Stomach (tissue), 9 donors: ENCODE results near the gene SND1. TPM values are rescaled to one million over a fixed set of nuclear protein-coding genes. Genes with fewer than 3 reads are reported as not detected.

ENCODE experiments used
- DNase-seq, 2 donors: peaks; one replicate each; pipeline versions ENCODE4 v3.0.0 to v3.0.0-alpha.2; 2013 to 2019
- H3K27ac ChIP-seq, 5 donors: fragments of 200-600 bp in 4 of 5; sonication (generic) in 4 of 5; one replicate each; pipeline ENCODE4 v1.5.1; 2013 to 2019; ENCODE audit warnings: mild to moderate bottlenecking in 1 of 5, moderate library complexity in 1 of 5
- H3K27me3 ChIP-seq, 3 donors: fragments of 200-600 bp; sonication (generic); one replicate each; pipeline ENCODE4 v1.5.1; 2017 to 2019; ENCODE audit warnings: mixed run types in 1 of 3
- H3K36me3 ChIP-seq, 4 donors: fragments of 200-600 bp; sonication (generic); 1 replicate in 3 of 4; 2 replicates in 1 of 4; pipeline ENCODE4 v1.5.1; 2016 to 2019
- H3K4me1 ChIP-seq, 4 donors: fragments of 200-600 bp; sonication (generic); one replicate each; pipeline ENCODE4 v1.5.1; 2016 to 2019
- H3K4me3 ChIP-seq, 4 donors: fragments of 200-600 bp; sonication (generic) in 3 of 4; one replicate each; pipeline ENCODE4 v1.5.1; 2016 to 2019; ENCODE audit warnings: mild to moderate bottlenecking in 1 of 4
- H3K9me3 ChIP-seq, 4 donors: fragments of 200-600 bp; sonication (generic); one replicate each; pipeline ENCODE4 v1.5.1; 2016 to 2019
- EP300 ChIP-seq: sonication (generic); formaldehyde crosslinking; IDR thresholded peaks from one replicate; pipeline ENCODE4 v1.6.1; 2017; ENCODE audit warnings: antibody characterized with exemption
- POLR2A ChIP-seq, 4 donors: fragments of 450-650 bp; IDR thresholded peaks; one replicate each; pipeline ENCODE4 v1.6.1; 2016; ENCODE audit warnings: antibody characterized with exemption in 4 of 4, control low read depth in 2 of 4, mild to moderate bottlenecking in 1 of 4, moderate library complexity in 1 of 4
- POLR2AphosphoS5 ChIP-seq, 3 donors: sonication (generic); formaldehyde crosslinking; IDR thresholded peaks; one replicate each; pipeline ENCODE4 v1.6.1; 2016; ENCODE audit warnings: antibody characterized with exemption in 3 of 3
- WGBS, 5 donors: extraction: QIAGEN DNeasy Blood & Tissue Kit in 3 of 5; methylation state at CpG; one replicate each; pipeline versions ENCODE4 v1.1.5 to v1.1.7; 2013 to 2018; 5-methylcytosine and 5-hydroxymethylcytosine counted together
- intact Hi-C: fragments of 100-400 bp; cut with DNase I; formaldehyde crosslinking; loops from one replicate; pipeline ENCODE4 v1.15.1; 2023; ENCODE audit warnings: low total_unique reads
- polyA plus RNA-seq, 3 donors: library from polyadenylated mRNA; stranded (reverse); fragments of 200-250 nt; gene quantifications; one replicate each; pipeline ENCODE4 v1.2.3, GENCODE V29; 2013
- total RNA-seq, 5 donors: library from RNA; depleted of rRNA; stranded (reverse); fragments of >200 nt; gene quantifications; one replicate each; pipeline versions ENCODE4 v1.1.0 to v1.2.3, GENCODE V29; 2014 to 2016
- TF ChIP-seq, protein P1 (sequence below), 7 experiments: fragments of 450-650 bp in 4 of 7; fragments of 200-600 bp in 3 of 7; sonication (generic) in 3 of 7; IDR thresholded peaks; one replicate each; pipeline ENCODE4 v1.5.1; 2016 to 2019; ENCODE audit warnings: antibody characterized with exemption in 7 of 7, control low read depth in 2 of 7, mild to moderate bottlenecking in 1 of 7
- donor health status: healthy with polysubstance abuse.
- donor health status: Bipolar disorder and iron deficiency.
- donor health status: healthy.

The SND1 gene
- total and polyA plus RNA-seq, 8 donors: 63.3 to 799 (median 126) TPM

- DNase-seq: no peak
- Histone ChIP-seq H3K27me3 (no peaks in the 10 kb centered on the region), H3K27ac (no peak overlapping the region), H3K9me3 (no peaks in the 10 kb centered on the region), H3K36me3 (peaks cover 5 to 11% (median 9%) of the 10 kb centered on the region in 4 donors), H3K4me3 (no peak overlapping the region), H3K4me1 (peaks cover 0 to 26% (median 18%) of the 10 kb centered on the region in 4 donors)
- intact Hi-C loops: no loop called here
- TF ChIP-seq EP300: no peak
- no peak for TF ChIP-seq POLR2AphosphoS5 (IDR thresholded peaks at IDR 0.05)
- TF ChIP-seq, protein P1, sequence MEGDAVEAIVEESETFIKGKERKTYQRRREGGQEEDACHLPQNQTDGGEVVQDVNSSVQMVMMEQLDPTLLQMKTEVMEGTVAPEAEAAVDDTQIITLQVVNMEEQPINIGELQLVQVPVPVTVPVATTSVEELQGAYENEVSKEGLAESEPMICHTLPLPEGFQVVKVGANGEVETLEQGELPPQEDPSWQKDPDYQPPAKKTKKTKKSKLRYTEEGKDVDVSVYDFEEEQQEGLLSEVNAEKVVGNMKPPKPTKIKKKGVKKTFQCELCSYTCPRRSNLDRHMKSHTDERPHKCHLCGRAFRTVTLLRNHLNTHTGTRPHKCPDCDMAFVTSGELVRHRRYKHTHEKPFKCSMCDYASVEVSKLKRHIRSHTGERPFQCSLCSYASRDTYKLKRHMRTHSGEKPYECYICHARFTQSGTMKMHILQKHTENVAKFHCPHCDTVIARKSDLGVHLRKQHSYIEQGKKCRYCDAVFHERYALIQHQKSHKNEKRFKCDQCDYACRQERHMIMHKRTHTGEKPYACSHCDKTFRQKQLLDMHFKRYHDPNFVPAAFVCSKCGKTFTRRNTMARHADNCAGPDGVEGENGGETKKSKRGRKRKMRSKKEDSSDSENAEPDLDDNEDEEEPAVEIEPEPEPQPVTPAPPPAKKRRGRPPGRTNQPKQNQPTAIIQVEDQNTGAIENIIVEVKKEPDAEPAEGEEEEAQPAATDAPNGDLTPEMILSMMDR (IDR thresholded peaks at IDR 0.05): no peak
- TF ChIP-seq POLR2A (IDR thresholded peaks at IDR 0.05): no peak
Observed at GRCh38 chr7:127924874-127925273, 272.9 kb downstream of the SND1 start.

DNA sequence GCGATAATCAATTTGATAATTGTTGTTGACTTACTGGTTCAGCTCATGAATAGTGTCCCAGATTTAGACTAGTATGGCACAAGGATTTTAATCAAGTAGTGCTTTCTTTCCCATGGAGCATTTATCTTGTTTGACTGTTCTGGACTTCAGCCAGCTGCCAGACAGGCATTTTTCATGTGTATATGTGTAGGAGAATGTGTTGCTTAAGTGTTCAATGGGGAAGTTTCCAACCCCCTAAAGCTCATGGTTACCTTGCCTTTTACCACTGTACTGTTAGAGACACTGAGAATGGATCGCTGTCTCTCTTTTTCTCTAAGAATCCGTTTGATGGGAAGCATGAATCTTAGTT is 275.3 kb downstream of the SND1 start:
- peaks cover 9 to 31% (median 28%) of the 10 kb centered on the region in 4 donors for H3K36me3 ChIP-seq
- intact Hi-C loops: no loop called here
- H3K9me3 ChIP-seq: no peaks in the 10 kb centered on the region

GRCh38 chr7:127928222-127928621 is 276.2 kb downstream of the SND1 start:
- WGBS, 5 donors: 73 to 95% (median 83%) methylated on average over 3 of the region's 3 CpGs
- intact Hi-C loops: no loop called here

More for the DNA sequence above, 275.3 kb downstream of the SND1 start:
- DNase-seq: peak; percentile 45 to 76
- WGBS, 5 donors: 60 to 70% (median 66%) methylated on average over 3 of the region's 3 CpGs
- Histone ChIP-seq H3K4me3 (no peak overlapping the region), H3K27ac (no peak overlapping the region), H3K27me3 (no peaks in the 10 kb centered on the region), H3K4me1 (peaks cover 8 to 39% (median 22%) of the 10 kb centered on the region in 4 donors)
- TF ChIP-seq, protein P1 (IDR thresholded peaks at IDR 0.05): no peak
- TF ChIP-seq POLR2AphosphoS5 (IDR thresholded peaks at IDR 0.05): no peak
- no peak for TF ChIP-seq EP300
- TF ChIP-seq POLR2A (IDR thresholded peaks at IDR 0.05): no peak

GRCh38 chr7:127928852-127929251 is 276.9 kb downstream of the SND1 start:
- DNase-seq: no peak
- Histone ChIP-seq H3K4me3 (no peak overlapping the region), H3K27ac (no peak overlapping the region), H3K4me1 (peaks cover 8 to 41% (median 26%) of the 10 kb centered on the region in 4 donors), H3K9me3 (no peaks in the 10 kb centered on the region), H3K36me3 (peaks cover 9 to 37% (median 32%) of the 10 kb centered on the region in 4 donors), H3K27me3 (no peaks in the 10 kb centered on the region)
- TF ChIP-seq, protein P1 (IDR thresholded peaks at IDR 0.05): no peak
- TF ChIP-seq POLR2AphosphoS5 (IDR thresholded peaks at IDR 0.05): no peak
- TF ChIP-seq POLR2A (IDR thresholded peaks at IDR 0.05): no peak
- TF ChIP-seq EP300: no peak
- intact Hi-C loops: no loop called here
- 79 to 86% (median 84%) methylated on average over 6 of the region's 6 CpGs for WGBS, 5 donors

More at GRCh38 chr7:127928222-127928621, 276.2 kb downstream of the SND1 start:
- Histone ChIP-seq H3K9me3 (no peaks in the 10 kb centered on the region), H3K27ac (no peak overlapping the region), H3K4me1 (peaks cover 8 to 39% (median 24%) of the 10 kb centered on the region in 4 donors), H3K36me3 (peaks cover 9 to 37% (median 31%) of the 10 kb centered on the region in 4 donors), H3K4me3 (no peak overlapping the region), H3K27me3 (no peaks in the 10 kb centered on the region)
- DNase-seq: no peak
- TF ChIP-seq, protein P1 (IDR thresholded peaks at IDR 0.05): no peak
- TF ChIP-seq POLR2AphosphoS5 (IDR thresholded peaks at IDR 0.05) (no peak), POLR2A (IDR thresholded peaks at IDR 0.05) (no peak), EP300 (no peak)
